ENCODE measurements around the gene TLCD3A.
"Not testable (repeated sequence)": the region's sequence is repeated elsewhere in the genome, so short reads cannot be mapped to it uniquely, and the experiment has no call there.

Gene TLCD3A

GRCh38 chr17:728911-729310 lies 3.5 kb upstream of the TLCD3A start:
- Mint-ChIP-seq H3K36me3 (no peaks in the 10 kb centered on the region), H3K9me3 (no peaks in the 10 kb centered on the region), H3K4me3 (no peak overlapping the region), H3K4me1 (peaks cover 4% of the 10 kb centered on the region), H3K27ac (no peak overlapping the region), H3K27me3 (peaks cover 2% of the 10 kb centered on the region)
- DNase-seq (ENCODE audit: low spot score in 2 of 2) (no peak), ATAC-seq (ENCODE audit: low read depth) (no peak)

DNA sequence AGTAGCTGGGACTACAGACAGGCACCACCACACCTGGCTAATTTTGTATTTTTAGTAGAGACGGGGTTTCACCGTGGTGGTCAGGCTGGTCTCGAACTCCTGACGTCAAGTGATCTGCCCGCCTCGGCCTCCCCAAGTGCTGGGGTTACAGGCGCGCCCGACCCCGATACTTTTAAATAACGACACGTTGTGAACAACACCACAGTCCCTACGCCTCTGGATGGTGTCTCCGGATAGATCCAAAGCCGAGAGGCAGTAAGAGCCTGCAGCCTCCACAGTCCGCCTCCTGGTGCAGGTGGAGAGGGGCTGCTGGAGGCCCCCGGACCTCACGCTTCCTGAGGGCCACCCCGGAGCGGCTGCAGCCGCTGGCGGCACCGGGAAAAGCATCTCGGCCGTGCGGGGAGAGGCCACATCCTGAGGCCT lies 741 bp upstream of the TLCD3A start:
- Mint-ChIP-seq H3K4me3 (peak overlapping the region; percentile 68), H3K27me3 (peaks cover 2% of the 10 kb centered on the region), H3K36me3 (no peaks in the 10 kb centered on the region), H3K9me3 (no peaks in the 10 kb centered on the region), H3K27ac (no peak overlapping the region), H3K4me1 (peaks cover 4% of the 10 kb centered on the region)
- ATAC-seq (ENCODE audit: low read depth) (peak; percentile 18), DNase-seq (ENCODE audit: low spot score in 2 of 2) (no peak)

GRCh38 chr17:732902-733720 lies 715 bp downstream of the TLCD3A start:
- peak in 1 of 2 donors; percentile 17 for DNase-seq (ENCODE audit: low spot score in 2 of 2)

DNA sequence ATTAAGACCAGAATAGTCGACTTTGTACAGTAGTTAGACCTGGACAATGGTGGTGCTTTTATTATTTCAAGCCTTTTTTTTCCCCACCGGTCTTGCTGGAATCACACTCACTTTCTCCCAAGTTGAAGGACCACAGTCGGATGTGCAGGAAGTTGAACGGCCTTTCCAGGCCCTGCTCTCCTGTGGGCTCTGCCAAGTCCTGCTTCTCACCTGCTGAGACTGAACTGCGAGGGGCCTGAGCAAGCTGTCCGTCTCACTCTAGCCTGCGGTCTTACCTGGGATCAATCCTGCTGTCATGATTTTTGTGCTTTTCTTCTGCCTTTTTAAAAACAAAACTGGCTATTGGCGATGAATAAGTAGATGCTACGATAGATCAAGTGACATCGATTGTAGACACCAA lies 1.3 kb downstream of the TLCD3A start:
- ATAC-seq (ENCODE audit: low read depth), result no peak
- H3K4me3 Mint-ChIP-seq, result peak overlapping the region; percentile 87
- no peak overlapping the region for H3K27ac Mint-ChIP-seq
- no peak for DNase-seq (ENCODE audit: low spot score in 2 of 2)
- H3K4me1 Mint-ChIP-seq, result peaks cover 4% of the 10 kb centered on the region
- no peaks in the 10 kb centered on the region for H3K9me3 Mint-ChIP-seq
- H3K36me3 Mint-ChIP-seq, result no peaks in the 10 kb centered on the region
- no peaks in the 10 kb centered on the region for H3K27me3 Mint-ChIP-seq

More at GRCh38 chr17:732902-733720, 715 bp downstream of the TLCD3A start:
- Mint-ChIP-seq H3K9me3 (no peaks in the 10 kb centered on the region), H3K27me3 (no peaks in the 10 kb centered on the region), H3K4me1 (peaks cover 4% of the 10 kb centered on the region), H3K36me3 (no peaks in the 10 kb centered on the region), H3K4me3 (peak overlapping the region; percentile 87), H3K27ac (peak overlapping the region; percentile 41)
- ATAC-seq (ENCODE audit: low read depth), result peak; percentile 47

GRCh38 chr17:737561-738113 lies 5.2 kb downstream of the TLCD3A start:
- Mint-ChIP-seq H3K36me3 (no peaks in the 10 kb centered on the region), H3K9me3 (no peaks in the 10 kb centered on the region)

DNA sequence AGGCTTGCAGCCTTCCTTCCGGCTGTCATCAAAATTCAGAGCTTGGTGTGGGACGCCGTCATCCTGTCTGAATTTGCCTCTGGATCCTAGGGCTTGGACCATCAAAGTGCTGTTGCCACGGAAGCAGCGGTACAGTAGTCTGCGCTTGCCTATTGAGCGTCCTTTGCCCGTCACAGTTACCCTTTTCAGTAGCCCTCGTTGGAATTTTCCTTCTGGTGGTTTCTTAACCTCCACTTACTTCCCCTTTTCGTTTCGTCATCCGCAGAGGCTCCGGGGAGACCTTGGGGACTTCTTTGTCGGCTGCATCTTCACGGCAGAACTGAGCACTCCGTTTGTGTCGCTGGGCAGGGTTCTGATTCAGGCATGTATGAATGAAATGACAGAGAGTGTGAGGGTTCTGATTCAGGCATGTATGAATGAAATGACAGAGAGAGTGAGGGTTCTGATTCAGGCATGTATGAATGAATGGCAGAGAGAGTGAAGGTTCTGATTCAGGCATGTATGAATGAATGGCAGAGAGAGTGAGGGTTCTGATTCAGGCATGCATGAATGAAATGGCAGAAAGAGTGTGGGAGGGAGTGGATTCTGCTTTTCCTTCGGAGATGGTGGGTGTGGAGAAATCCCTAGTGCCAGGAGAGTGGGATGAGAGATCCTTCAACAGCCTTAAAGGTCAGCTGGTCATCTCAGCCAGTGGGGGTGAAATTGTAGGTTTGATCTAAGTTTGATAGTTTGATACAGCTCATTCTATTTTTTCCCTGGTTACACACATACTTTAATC lies 8.0 kb downstream of the TLCD3A start:
- H3K27ac Mint-ChIP-seq, result peak overlapping the region; percentile 92

More at GRCh38 chr17:737561-738113, 5.2 kb downstream of the TLCD3A start:
- peaks cover 13% of the 10 kb centered on the region for H3K4me1 Mint-ChIP-seq
- DNase-seq (ENCODE audit: low spot score in 2 of 2), result no peak
- H3K27ac Mint-ChIP-seq, result no peak overlapping the region
- ATAC-seq (ENCODE audit: low read depth), result no peak
- H3K27me3 Mint-ChIP-seq, result no peaks in the 10 kb centered on the region
- H3K4me3 Mint-ChIP-seq, result no peak overlapping the region

GRCh38 chr17:742147-742793 lies 9.9 kb downstream of the TLCD3A start:
- Mint-ChIP-seq H3K4me1 (peaks cover 11% of the 10 kb centered on the region), H3K27ac (peak overlapping the region; percentile 55), H3K27me3 (no peaks in the 10 kb centered on the region), H3K4me3 (no peak overlapping the region), H3K9me3 (no peaks in the 10 kb centered on the region), H3K36me3 (peaks cover 7% of the 10 kb centered on the region)
- DNase-seq (ENCODE audit: low spot score in 2 of 2), result no peak
- ATAC-seq (ENCODE audit: low read depth), result no peak

More for the DNA sequence above, 8.0 kb downstream of the TLCD3A start:
- Mint-ChIP-seq H3K27me3 (no peaks in the 10 kb centered on the region), H3K4me1 (peaks cover 11% of the 10 kb centered on the region), H3K36me3 (peaks cover 4% of the 10 kb centered on the region), H3K4me3 (peak overlapping the region; percentile 53), H3K9me3 (no peaks in the 10 kb centered on the region)
- peak; percentile 93 for ATAC-seq (ENCODE audit: low read depth)
- DNase-seq (ENCODE audit: low spot score in 2 of 2), result peak; percentile 58 to 78

DNA sequence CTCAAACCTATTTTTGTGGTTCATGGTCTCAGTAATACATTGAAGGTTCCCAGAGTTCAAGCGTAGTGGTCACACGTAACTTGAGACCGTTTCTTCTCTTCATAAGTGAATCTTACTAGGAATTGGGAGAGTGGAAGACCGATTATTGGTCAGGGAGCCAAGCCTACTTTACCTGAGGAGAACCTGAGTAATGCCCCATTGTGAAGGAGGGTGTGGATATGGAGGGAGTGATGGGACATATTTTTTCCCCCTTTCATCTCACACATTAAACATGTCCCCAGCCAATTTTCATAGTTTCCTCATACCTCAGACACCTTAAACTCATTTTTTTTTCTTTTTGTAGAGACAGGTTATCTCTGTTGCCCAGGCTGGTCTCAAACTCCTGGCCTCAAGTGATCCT lies 10.7 kb downstream of the TLCD3A start:
- Mint-ChIP-seq H3K36me3 (peaks cover 12% of the 10 kb centered on the region), H3K27ac (peak overlapping the region; percentile 80), H3K9me3 (no peaks in the 10 kb centered on the region), H3K4me3 (no peak overlapping the region), H3K27me3 (no peaks in the 10 kb centered on the region), H3K4me1 (peaks cover 14% of the 10 kb centered on the region)
- ATAC-seq (ENCODE audit: low read depth), result no peak
- no peak for DNase-seq (ENCODE audit: low spot score in 2 of 2)

DNA sequence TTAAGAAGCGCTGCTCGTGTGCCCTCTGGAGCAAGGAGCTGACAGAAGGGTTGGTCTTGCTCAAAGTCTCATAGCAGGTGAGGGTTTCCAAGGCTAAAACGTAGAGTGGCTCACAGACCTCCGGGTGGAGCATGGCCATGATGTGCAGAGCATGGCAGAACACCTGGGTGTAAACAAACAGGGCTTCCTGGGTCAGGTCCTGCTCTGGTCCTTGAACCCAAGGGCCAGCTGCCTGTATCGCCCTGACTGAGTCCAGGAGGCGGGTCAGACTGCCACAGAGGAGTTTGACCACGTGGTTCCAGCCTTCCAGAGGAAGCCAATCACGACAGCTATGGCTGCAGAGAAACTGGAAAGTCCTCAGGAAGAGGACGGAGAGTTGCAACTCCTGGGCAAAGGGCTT lies 12.5 kb downstream of the TLCD3A start:
- no peaks in the 10 kb centered on the region for H3K9me3 Mint-ChIP-seq
- ATAC-seq (ENCODE audit: low read depth) (no peak), DNase-seq (ENCODE audit: low spot score in 2 of 2) (no peak)
- no peak overlapping the region for H3K27ac Mint-ChIP-seq
- peaks cover 24% of the 10 kb centered on the region for H3K4me1 Mint-ChIP-seq
- H3K27me3 Mint-ChIP-seq, result no peaks in the 10 kb centered on the region
- peaks cover 14% of the 10 kb centered on the region for H3K36me3 Mint-ChIP-seq
- no peak overlapping the region for H3K4me3 Mint-ChIP-seq

DNA sequence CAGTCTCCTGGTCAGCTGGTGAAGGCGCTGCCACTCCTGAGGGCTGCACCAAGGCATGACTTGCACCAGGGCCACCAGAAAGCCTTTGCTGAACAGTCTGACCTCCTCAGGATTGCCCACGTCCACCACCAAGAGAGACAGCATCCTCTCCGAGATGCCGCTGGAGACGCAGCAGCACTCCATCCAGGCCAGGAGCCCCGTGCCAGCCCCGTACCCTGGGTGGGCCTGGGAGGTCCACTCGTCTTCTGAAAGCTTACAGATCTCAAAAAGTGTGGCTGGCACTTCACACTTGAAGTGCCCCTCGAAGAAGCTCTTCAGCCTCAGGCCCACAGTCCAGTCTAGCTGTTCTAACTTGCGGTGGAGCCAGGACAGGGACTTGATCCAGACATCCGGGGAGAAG lies 13.0 kb downstream of the TLCD3A start:
- H3K4me3 Mint-ChIP-seq, result no peak overlapping the region
- peaks cover 25% of the 10 kb centered on the region for H3K4me1 Mint-ChIP-seq
- ATAC-seq (ENCODE audit: low read depth) (no peak), DNase-seq (ENCODE audit: low spot score in 2 of 2) (no peak)
- H3K27me3 Mint-ChIP-seq, result no peaks in the 10 kb centered on the region
- H3K9me3 Mint-ChIP-seq, result no peaks in the 10 kb centered on the region
- H3K36me3 Mint-ChIP-seq, result peaks cover 14% of the 10 kb centered on the region
- H3K27ac Mint-ChIP-seq, result no peak overlapping the region

DNA sequence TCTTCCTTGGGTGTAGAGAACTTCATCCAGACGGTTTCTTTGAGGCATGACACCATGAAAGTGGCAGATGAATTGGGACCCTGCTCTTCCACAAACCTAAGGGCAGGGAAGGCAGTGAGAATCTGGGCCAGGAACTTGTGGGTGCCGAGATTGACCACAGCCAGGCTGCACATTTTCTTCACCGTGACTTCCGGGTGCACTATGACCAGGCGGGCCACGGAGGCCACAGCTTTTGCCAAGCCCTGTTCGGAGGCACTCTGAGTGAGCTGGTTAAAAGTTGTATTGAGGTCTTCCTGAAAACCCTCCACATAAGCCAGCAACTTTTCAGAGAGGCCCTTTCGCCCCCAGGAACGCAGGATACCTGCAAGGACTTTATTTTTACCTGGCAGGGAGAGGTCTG lies 13.8 kb downstream of the TLCD3A start:
- H3K36me3 Mint-ChIP-seq, result peaks cover 14% of the 10 kb centered on the region
- peaks cover 27% of the 10 kb centered on the region for H3K4me1 Mint-ChIP-seq

DNA sequence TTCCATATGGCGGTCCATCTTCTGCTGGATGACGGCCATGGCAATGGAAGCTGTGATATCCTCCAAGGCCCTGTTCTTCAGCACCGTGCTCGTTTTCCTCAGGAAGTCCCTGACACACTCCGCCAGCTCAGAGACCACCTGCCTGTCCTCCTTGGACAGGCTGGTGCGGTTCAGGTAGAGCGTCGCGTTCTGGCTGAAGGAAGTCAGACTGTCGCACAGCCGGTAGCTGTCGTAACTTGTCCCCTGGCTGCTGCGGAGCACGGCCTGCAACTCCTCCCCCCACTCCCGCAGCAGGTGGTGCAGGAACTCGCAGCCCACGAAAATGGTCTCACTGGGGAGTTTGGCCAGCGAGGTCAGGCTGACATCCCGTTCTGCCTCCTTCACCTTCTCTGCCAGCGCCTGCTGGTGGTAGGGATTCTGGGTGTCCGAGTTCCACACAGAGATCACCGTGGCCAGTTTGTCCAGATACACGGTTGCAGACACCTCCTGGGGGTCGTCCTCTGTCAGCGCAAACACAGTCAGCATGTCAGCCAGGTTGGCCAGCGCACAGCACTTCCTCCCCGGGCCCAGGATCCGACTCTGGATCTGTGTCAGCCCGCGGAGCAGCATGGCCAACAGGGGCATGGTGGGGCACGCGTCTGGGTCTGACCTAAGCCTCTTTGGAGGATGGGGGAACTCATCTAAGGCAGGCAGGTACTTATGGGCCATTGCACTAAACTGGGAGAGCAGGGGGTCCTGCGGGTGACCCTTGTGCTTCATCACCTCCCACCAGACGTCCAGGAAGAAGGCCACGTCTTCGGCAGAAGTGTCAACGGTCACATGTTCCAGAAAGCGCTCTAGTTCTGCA lies 14.6 kb downstream of the TLCD3A start:
- no peaks in the 10 kb centered on the region for H3K27me3 Mint-ChIP-seq
- H3K4me1 Mint-ChIP-seq, result peaks cover 29% of the 10 kb centered on the region
- H3K36me3 Mint-ChIP-seq, result peaks cover 14% of the 10 kb centered on the region
- H3K4me3 Mint-ChIP-seq, result no peak overlapping the region
- DNase-seq (ENCODE audit: low spot score in 2 of 2) (no peak), ATAC-seq (ENCODE audit: low read depth) (no peak)
- no peaks in the 10 kb centered on the region for H3K9me3 Mint-ChIP-seq
- H3K27ac Mint-ChIP-seq, result no peak overlapping the region

More for the DNA sequence above, 13.8 kb downstream of the TLCD3A start:
- Mint-ChIP-seq H3K27ac (no peak overlapping the region), H3K4me3 (no peak overlapping the region), H3K27me3 (no peaks in the 10 kb centered on the region), H3K9me3 (no peaks in the 10 kb centered on the region)
- ATAC-seq (ENCODE audit: low read depth) (no peak), DNase-seq (ENCODE audit: low spot score in 2 of 2) (no peak)

- not testable (repeated sequence) for H3K9me3 Mint-ChIP-seq; H3K27me3 Mint-ChIP-seq; H3K4me3 Mint-ChIP-seq; DNase-seq (ENCODE audit: low spot score in 2 of 2); H3K27ac Mint-ChIP-seq; ATAC-seq (ENCODE audit: low read depth)
- H3K4me1 Mint-ChIP-seq, result peaks cover 35% of the 10 kb centered on the region
- peaks cover 14% of the 10 kb centered on the region for H3K36me3 Mint-ChIP-seq
Observed at GRCh38 chr17:748604-749003, 16.2 kb downstream of the TLCD3A start.

Measured in memory B cell (primary cell).